ENCODE results near the gene SCGB3A1.
A peak's percentile ranks its signal among the peaks of the same experiment; 100 is the strongest.

The SCGB3A1 gene

GRCh38 chr5:180618487-180618828, 27.2 kb upstream of the SCGB3A1 start:
- Histone ChIP-seq H3K27ac (peak overlapping the region; percentile 81), H3K36me3 (no peaks in the 10 kb centered on the region), H3K27me3 (ENCODE audit: insufficient read depth, low read depth, severe bottlenecking) (no peaks in the 10 kb centered on the region), H3K9me3 (ENCODE audit: severe bottlenecking) (no peaks in the 10 kb centered on the region), H3K4me3 (ENCODE audit: low read depth, low read length) (peak overlapping the region; percentile 43)
- no peak for TF ChIP-seq CTCF (IDR thresholded peaks at IDR 0.05; ENCODE audit: low read depth, low read length)
- no peak for DNase-seq

GRCh38 chr5:180613814-180614188, 22.5 kb upstream of the SCGB3A1 start:
- no peaks in the 10 kb centered on the region for H3K36me3 ChIP-seq
- no peak overlapping the region for H3K27ac ChIP-seq
- no peaks in the 10 kb centered on the region for H3K9me3 ChIP-seq (ENCODE audit: severe bottlenecking)
- no peak for TF ChIP-seq CTCF (IDR thresholded peaks at IDR 0.05; ENCODE audit: low read depth, low read length)
- H3K27me3 ChIP-seq (ENCODE audit: insufficient read depth, low read depth, severe bottlenecking): no peaks in the 10 kb centered on the region
- DNase-seq: no peak
- no peak overlapping the region for H3K4me3 ChIP-seq (ENCODE audit: low read depth, low read length)

GRCh38 chr5:180613188-180613813, 22.0 kb upstream of the SCGB3A1 start:
- H3K36me3 ChIP-seq: no peaks in the 10 kb centered on the region
- no peak for DNase-seq
- H3K27ac ChIP-seq: no peak overlapping the region
- H3K4me3 ChIP-seq (ENCODE audit: low read depth, low read length): no peak overlapping the region
- H3K27me3 ChIP-seq (ENCODE audit: insufficient read depth, low read depth, severe bottlenecking): no peaks in the 10 kb centered on the region
- TF ChIP-seq CTCF (IDR thresholded peaks at IDR 0.05; ENCODE audit: low read depth, low read length): no peak
- H3K9me3 ChIP-seq (ENCODE audit: severe bottlenecking): no peaks in the 10 kb centered on the region

GRCh38 chr5:180612683-180613082, 21.4 kb upstream of the SCGB3A1 start:
- no peaks in the 10 kb centered on the region for H3K27me3 ChIP-seq (ENCODE audit: insufficient read depth, low read depth, severe bottlenecking)
- DNase-seq: no peak
- no peak overlapping the region for H3K27ac ChIP-seq
- H3K4me3 ChIP-seq (ENCODE audit: low read depth, low read length): no peak overlapping the region
- no peaks in the 10 kb centered on the region for H3K9me3 ChIP-seq (ENCODE audit: severe bottlenecking)
- H3K36me3 ChIP-seq: no peaks in the 10 kb centered on the region
- TF ChIP-seq CTCF (IDR thresholded peaks at IDR 0.05; ENCODE audit: low read depth, low read length): no peak

- Histone ChIP-seq H3K4me3 (ENCODE audit: low read depth, low read length) (no peak overlapping the region), H3K9me3 (ENCODE audit: severe bottlenecking) (no peaks in the 10 kb centered on the region), H3K27ac (no peak overlapping the region), H3K36me3 (no peaks in the 10 kb centered on the region), H3K27me3 (ENCODE audit: insufficient read depth, low read depth, severe bottlenecking) (no peaks in the 10 kb centered on the region)
- TF ChIP-seq CTCF (IDR thresholded peaks at IDR 0.05; ENCODE audit: low read depth, low read length): 0 out of 2 replicates have a peak, but pooled peaks have one; percentile 16
- DNase-seq: no peak
These were observed 20.0 kb upstream of the SCGB3A1 start for GRCh38 chr5:180611140-180611850.
